Measurements from ENCODE around the gene CACNA1C.

DNA sequence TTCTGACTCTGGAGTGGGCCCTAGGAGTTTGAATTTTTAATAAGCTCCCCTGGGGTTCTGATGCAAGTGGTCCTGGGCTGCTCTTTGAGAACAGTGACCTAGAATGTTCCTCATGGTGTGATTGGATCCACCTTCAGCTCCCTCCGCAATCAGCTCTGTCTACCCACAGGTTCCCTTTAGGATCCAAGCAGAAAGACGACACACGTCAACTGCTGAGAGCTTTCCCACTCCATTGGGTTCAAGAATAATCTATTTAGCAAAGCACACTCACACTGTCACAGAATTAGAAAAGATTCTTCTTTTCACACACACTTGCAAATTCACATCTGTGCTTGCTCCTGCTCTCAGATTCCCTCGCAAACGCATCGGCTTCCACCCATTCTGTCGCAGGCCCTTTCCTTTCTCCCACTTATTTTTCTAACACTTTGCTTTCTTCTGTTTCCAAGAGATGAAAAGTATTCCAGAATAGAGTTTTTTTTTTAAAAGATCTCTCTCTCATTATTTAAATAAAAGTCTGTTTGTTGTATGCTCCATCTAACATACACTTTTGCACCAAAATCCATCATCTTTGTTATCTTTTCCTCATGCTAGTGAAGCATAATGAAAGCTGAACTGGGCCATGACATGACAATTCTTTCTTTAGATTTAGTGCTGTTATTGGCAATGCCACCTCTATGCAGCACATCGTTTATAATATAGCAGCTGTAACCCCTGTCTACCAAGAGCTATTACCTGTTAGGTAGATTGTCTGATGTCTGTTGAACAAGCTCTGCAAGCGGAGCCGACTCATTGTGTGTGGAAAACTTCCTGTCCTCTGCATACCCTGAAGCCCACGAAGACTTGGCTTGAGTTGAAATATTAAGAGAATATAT, 73.1 kb downstream of the CACNA1C start:
- TF ChIP-seq, protein P1, sequence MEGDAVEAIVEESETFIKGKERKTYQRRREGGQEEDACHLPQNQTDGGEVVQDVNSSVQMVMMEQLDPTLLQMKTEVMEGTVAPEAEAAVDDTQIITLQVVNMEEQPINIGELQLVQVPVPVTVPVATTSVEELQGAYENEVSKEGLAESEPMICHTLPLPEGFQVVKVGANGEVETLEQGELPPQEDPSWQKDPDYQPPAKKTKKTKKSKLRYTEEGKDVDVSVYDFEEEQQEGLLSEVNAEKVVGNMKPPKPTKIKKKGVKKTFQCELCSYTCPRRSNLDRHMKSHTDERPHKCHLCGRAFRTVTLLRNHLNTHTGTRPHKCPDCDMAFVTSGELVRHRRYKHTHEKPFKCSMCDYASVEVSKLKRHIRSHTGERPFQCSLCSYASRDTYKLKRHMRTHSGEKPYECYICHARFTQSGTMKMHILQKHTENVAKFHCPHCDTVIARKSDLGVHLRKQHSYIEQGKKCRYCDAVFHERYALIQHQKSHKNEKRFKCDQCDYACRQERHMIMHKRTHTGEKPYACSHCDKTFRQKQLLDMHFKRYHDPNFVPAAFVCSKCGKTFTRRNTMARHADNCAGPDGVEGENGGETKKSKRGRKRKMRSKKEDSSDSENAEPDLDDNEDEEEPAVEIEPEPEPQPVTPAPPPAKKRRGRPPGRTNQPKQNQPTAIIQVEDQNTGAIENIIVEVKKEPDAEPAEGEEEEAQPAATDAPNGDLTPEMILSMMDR (IDR thresholded peaks at IDR 0.05), result no peak
- TF ChIP-seq POLR2A (IDR thresholded peaks at IDR 0.05), result no peak
